ENCODE results near the gene LEMD1.

DNA sequence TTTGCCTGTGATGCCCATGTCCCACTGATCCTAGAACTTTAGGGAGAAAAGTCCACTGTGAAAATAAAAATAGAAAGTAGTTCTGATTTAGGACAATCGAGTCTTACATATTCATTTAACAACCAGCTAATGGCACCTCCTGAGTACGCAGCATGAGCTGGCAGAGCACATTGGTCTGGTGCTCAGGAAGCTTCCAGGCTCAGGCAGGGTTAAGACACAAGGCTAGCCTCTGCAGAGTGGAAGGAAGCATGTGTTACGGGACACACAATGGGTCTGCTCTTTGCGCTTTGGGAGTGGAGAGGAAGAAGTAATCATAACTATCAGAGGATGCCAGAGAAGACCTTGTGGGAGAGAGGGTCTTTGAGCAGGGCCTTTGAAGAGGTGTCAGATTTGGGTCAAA lies 61.0 kb downstream of the LEMD1 start:
- TF ChIP-seq, protein P1, sequence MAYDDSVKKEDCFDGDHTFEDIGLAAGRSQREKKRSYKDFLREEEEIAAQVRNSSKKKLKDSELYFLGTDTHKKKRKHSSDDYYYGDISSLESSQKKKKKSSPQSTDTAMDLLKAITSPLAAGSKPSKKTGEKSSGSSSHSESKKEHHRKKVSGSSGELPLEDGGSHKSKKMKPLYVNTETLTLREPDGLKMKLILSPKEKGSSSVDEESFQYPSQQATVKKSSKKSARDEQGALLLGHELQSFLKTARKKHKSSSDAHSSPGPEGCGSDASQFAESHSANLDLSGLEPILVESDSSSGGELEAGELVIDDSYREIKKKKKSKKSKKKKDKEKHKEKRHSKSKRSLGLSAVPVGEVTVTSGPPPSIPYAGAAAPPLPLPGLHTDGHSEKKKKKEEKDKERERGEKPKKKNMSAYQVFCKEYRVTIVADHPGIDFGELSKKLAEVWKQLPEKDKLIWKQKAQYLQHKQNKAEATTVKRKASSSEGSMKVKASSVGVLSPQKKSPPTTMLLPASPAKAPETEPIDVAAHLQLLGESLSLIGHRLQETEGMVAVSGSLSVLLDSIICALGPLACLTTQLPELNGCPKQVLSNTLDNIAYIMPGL (CRISPR knock-in tag; IDR thresholded peaks at IDR 0.05): no peak
- TF ChIP-seq, protein P2, sequence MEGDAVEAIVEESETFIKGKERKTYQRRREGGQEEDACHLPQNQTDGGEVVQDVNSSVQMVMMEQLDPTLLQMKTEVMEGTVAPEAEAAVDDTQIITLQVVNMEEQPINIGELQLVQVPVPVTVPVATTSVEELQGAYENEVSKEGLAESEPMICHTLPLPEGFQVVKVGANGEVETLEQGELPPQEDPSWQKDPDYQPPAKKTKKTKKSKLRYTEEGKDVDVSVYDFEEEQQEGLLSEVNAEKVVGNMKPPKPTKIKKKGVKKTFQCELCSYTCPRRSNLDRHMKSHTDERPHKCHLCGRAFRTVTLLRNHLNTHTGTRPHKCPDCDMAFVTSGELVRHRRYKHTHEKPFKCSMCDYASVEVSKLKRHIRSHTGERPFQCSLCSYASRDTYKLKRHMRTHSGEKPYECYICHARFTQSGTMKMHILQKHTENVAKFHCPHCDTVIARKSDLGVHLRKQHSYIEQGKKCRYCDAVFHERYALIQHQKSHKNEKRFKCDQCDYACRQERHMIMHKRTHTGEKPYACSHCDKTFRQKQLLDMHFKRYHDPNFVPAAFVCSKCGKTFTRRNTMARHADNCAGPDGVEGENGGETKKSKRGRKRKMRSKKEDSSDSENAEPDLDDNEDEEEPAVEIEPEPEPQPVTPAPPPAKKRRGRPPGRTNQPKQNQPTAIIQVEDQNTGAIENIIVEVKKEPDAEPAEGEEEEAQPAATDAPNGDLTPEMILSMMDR (IDR thresholded peaks at IDR 0.05): no peak
- TF ChIP-seq TEAD4 (CRISPR knock-in tag; IDR thresholded peaks at IDR 0.05) (no peak), NR3C1 (CRISPR knock-in tag; conservative IDR thresholded peaks at IDR 0.05; ENCODE audit: low read depth) (no peak)
- TF ChIP-seq, protein P3, sequence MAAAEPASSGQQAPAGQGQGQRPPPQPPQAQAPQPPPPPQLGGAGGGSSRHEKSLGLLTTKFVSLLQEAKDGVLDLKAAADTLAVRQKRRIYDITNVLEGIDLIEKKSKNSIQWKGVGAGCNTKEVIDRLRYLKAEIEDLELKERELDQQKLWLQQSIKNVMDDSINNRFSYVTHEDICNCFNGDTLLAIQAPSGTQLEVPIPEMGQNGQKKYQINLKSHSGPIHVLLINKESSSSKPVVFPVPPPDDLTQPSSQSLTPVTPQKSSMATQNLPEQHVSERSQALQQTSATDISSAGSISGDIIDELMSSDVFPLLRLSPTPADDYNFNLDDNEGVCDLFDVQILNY (CRISPR knock-in tag; IDR thresholded peaks at IDR 0.05): no peak
- TF ChIP-seq, protein P4, sequence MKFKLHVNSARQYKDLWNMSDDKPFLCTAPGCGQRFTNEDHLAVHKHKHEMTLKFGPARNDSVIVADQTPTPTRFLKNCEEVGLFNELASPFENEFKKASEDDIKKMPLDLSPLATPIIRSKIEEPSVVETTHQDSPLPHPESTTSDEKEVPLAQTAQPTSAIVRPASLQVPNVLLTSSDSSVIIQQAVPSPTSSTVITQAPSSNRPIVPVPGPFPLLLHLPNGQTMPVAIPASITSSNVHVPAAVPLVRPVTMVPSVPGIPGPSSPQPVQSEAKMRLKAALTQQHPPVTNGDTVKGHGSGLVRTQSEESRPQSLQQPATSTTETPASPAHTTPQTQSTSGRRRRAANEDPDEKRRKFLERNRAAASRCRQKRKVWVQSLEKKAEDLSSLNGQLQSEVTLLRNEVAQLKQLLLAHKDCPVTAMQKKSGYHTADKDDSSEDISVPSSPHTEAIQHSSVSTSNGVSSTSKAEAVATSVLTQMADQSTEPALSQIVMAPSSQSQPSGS (CRISPR knock-in tag; IDR thresholded peaks at IDR 0.05; ENCODE audit: borderline replicate concordance, low read depth): no peak
